ENCODE measurements around the gene CA9.

DNA sequence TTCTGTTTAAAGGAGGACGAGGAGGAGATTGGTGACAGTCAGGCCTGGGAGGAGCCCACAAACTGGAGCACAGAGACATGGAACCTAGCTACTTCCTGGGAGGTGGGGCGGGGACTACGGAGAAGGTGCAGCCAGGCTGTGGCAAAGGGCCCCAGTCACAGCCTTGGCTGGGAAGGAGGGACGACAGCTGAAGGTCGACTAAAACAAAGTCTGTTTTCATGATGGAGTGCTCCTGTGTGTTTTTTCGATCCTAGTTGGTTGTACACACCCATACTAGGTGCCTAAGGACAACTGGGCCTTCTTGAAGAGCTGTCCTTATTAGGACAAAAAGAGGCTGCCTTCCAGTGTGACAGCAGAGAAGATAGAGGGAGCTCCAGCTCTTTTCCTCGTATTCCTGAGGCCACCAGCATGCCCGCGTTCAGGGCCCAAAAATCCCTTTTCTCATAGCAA, 12.7 kb upstream of the CA9 start:
- TF ChIP-seq, protein P1, sequence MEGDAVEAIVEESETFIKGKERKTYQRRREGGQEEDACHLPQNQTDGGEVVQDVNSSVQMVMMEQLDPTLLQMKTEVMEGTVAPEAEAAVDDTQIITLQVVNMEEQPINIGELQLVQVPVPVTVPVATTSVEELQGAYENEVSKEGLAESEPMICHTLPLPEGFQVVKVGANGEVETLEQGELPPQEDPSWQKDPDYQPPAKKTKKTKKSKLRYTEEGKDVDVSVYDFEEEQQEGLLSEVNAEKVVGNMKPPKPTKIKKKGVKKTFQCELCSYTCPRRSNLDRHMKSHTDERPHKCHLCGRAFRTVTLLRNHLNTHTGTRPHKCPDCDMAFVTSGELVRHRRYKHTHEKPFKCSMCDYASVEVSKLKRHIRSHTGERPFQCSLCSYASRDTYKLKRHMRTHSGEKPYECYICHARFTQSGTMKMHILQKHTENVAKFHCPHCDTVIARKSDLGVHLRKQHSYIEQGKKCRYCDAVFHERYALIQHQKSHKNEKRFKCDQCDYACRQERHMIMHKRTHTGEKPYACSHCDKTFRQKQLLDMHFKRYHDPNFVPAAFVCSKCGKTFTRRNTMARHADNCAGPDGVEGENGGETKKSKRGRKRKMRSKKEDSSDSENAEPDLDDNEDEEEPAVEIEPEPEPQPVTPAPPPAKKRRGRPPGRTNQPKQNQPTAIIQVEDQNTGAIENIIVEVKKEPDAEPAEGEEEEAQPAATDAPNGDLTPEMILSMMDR (IDR thresholded peaks at IDR 0.05), result peak; percentile 61 to 82 (median 63)
- peak in 1 of 2 donors; percentile 82 for TF ChIP-seq POLR2AphosphoS5 (IDR thresholded peaks at IDR 0.05)

All from esophagus muscularis mucosa (tissue), 3 donors.